HEK293 (cell line): ENCODE results near the gene TTLL11.

Experiments
- CTCF ChIA-PET: fragments of 350-600 bp; formaldehyde crosslinking; extraction: SDS; loops from one replicate; lab custom pipeline; 2021; ENCODE audit warnings: antibody characterized with exemption; lab: Yijun Ruan, JAX
- POLR2A ChIA-PET: fragments of 300-600 bp; formaldehyde crosslinking; extraction: SDS; loops from one replicate; lab custom pipeline; 2020; ENCODE audit warnings: antibody characterized with exemption, inconsistent platforms; lab: Yijun Ruan, JAX
- H3K27ac ChIP-seq: fragments of 200-500 bp; sonication (Bioruptor generic); 2 replicates; pipeline ENCODE4 v1.5.1; 2014; ENCODE audit warnings: low read depth, low read length, control low read depth, inconsistent platforms; ENCODE audit errors: extremely low read depth
- H3K36me3 ChIP-seq, 2 experiments: fragments of 200-500 bp in 1 of 2; sonication (Bioruptor generic) in 1 of 2; 1 replicate in 1 of 2; 2 replicates in 1 of 2; pipeline ENCODE4 v1.5.1; 2014 to 2017; ENCODE audit warnings: inconsistent platforms in 2 of 2, low read length in 2 of 2; ENCODE audit not compliant: control insufficient read depth in 2 of 2, insufficient read depth in 1 of 2
- H3K4me1 ChIP-seq: fragments of 200-500 bp; sonication (Bioruptor generic); 2 replicates; pipeline ENCODE4 v1.5.1; 2014; ENCODE audit warnings: mild to moderate bottlenecking, low read length, inconsistent platforms; ENCODE audit not compliant: control insufficient read depth, insufficient read depth
- H3K4me3 ChIP-seq: 2 replicates; pipeline ENCODE4 v1.5.1; 2011; ENCODE audit warnings: low read depth, mild to moderate bottlenecking, control low read depth, low read length, moderate library complexity
- H3K9me3 ChIP-seq: fragments of 200-500 bp; sonication (Bioruptor generic); 2 replicates; pipeline ENCODE4 v1.5.1; 2014; ENCODE audit warnings: low read depth, low read length, inconsistent platforms; ENCODE audit not compliant: control insufficient read depth, insufficient read depth
- BCL11B ChIP-seq: fragments of 450-650 bp; formaldehyde crosslinking; IDR thresholded peaks from 2 replicates; pipeline ENCODE4 v1.5.1; 2016; ENCODE audit warnings: low read depth, missing biosample characterization, missing genetic modification characterization
- BCL6B ChIP-seq: fragments of 450-650 bp; formaldehyde crosslinking; IDR thresholded peaks from 2 replicates; pipeline ENCODE4 v1.5.1; 2017; ENCODE audit warnings: missing biosample characterization, missing genetic modification characterization
- GFI1B ChIP-seq: fragments of 450-650 bp; formaldehyde crosslinking; IDR thresholded peaks from 2 replicates; pipeline ENCODE4 v1.5.1; 2016; ENCODE audit warnings: missing biosample characterization, missing genetic modification characterization
- GLI4 ChIP-seq: fragments of 450-650 bp; formaldehyde crosslinking; IDR thresholded peaks from 2 replicates; pipeline ENCODE4 v1.5.1; 2016; ENCODE audit warnings: missing biosample characterization, missing genetic modification characterization
- IKZF3 ChIP-seq: fragments of 450-650 bp; IDR thresholded peaks from 2 replicates; pipeline ENCODE4 v1.5.0; 2018; ENCODE audit warnings: missing biosample characterization, mild to moderate bottlenecking, missing genetic modification characterization, moderate library complexity
- KLF17 ChIP-seq: fragments of 450-650 bp; formaldehyde crosslinking; IDR thresholded peaks from 2 replicates; pipeline ENCODE4 v1.5.1; 2016; ENCODE audit warnings: missing biosample characterization, missing genetic modification characterization
- SP2 ChIP-seq: fragments of 450-650 bp; formaldehyde crosslinking; IDR thresholded peaks from 2 replicates; pipeline ENCODE4 v1.5.1; 2016; ENCODE audit warnings: missing biosample characterization, missing genetic modification characterization
- WT1 ChIP-seq: fragments of 450-650 bp; formaldehyde crosslinking; IDR thresholded peaks from 2 replicates; pipeline ENCODE4 v1.5.1; 2016; ENCODE audit warnings: missing biosample characterization, missing genetic modification characterization
- ZBTB1 ChIP-seq: fragments of 450-650 bp; formaldehyde crosslinking; IDR thresholded peaks from 2 replicates; pipeline ENCODE4 v1.5.1; 2016; ENCODE audit warnings: missing biosample characterization, missing genetic modification characterization
- ZBTB10 ChIP-seq: fragments of 450-650 bp; formaldehyde crosslinking; IDR thresholded peaks from 2 replicates; pipeline ENCODE4 v1.5.1; 2016; ENCODE audit warnings: missing biosample characterization, missing genetic modification characterization
- ZBTB17 ChIP-seq: fragments of 450-650 bp; formaldehyde crosslinking; IDR thresholded peaks from 2 replicates; pipeline ENCODE4 v1.5.1; 2016; ENCODE audit warnings: missing biosample characterization, missing genetic modification characterization
- ZBTB8A ChIP-seq: fragments of 450-650 bp; formaldehyde crosslinking; IDR thresholded peaks from 2 replicates; pipeline ENCODE4 v1.5.1; 2016; ENCODE audit warnings: missing biosample characterization, missing genetic modification characterization
- ZFP37 ChIP-seq: fragments of 450-650 bp; formaldehyde crosslinking; IDR thresholded peaks from 2 replicates; pipeline ENCODE4 v1.5.1; 2016; ENCODE audit warnings: missing biosample characterization, missing genetic modification characterization
- ZNF16 ChIP-seq: fragments of 450-650 bp; formaldehyde crosslinking; IDR thresholded peaks from 2 replicates; pipeline ENCODE4 v1.5.1; 2016; ENCODE audit warnings: low read depth, missing biosample characterization, missing genetic modification characterization
- ZNF18 ChIP-seq: fragments of 450-650 bp; formaldehyde crosslinking; IDR thresholded peaks from 2 replicates; pipeline ENCODE4 v1.5.1; 2016; ENCODE audit warnings: missing biosample characterization, missing genetic modification characterization
- ZNF221 ChIP-seq: fragments of 450-650 bp; formaldehyde crosslinking; IDR thresholded peaks from 2 replicates; pipeline ENCODE4 v1.5.1; 2017; ENCODE audit warnings: missing biosample characterization, missing genetic modification characterization, borderline replicate concordance
- ZNF391 ChIP-seq: fragments of 450-650 bp; formaldehyde crosslinking; IDR thresholded peaks from 2 replicates; pipeline ENCODE4 v1.5.1; 2016; ENCODE audit warnings: low read depth, missing biosample characterization, missing genetic modification characterization, borderline replicate concordance
- ZNF416 ChIP-seq: fragments of 450-650 bp; formaldehyde crosslinking; IDR thresholded peaks from 2 replicates; pipeline ENCODE4 v1.5.1; 2016; ENCODE audit warnings: missing biosample characterization, missing genetic modification characterization
- ZNF610 ChIP-seq: fragments of 450-650 bp; formaldehyde crosslinking; IDR thresholded peaks from 2 replicates; pipeline ENCODE4 v1.5.1; 2016; ENCODE audit warnings: missing biosample characterization, missing genetic modification characterization, borderline replicate concordance
- ZNF664 ChIP-seq: fragments of 450-650 bp; formaldehyde crosslinking; IDR thresholded peaks from 2 replicates; pipeline ENCODE4 v1.5.1; 2016; ENCODE audit warnings: missing biosample characterization, missing genetic modification characterization
- ZNF704 ChIP-seq: fragments of 450-650 bp; formaldehyde crosslinking; IDR thresholded peaks from 2 replicates; pipeline ENCODE4 v1.5.1; 2016; ENCODE audit warnings: missing biosample characterization, missing genetic modification characterization
- ZNF768 ChIP-seq: fragments of 450-650 bp; formaldehyde crosslinking; IDR thresholded peaks from 2 replicates; pipeline ENCODE4 v1.5.1; 2018; ENCODE audit warnings: missing biosample characterization, mild to moderate bottlenecking, missing genetic modification characterization

TTLL11 gene

GRCh38 chr9:121960665-121961064 lies 132.4 kb downstream of the TTLL11 start:
- Histone ChIP-seq H3K4me1 (no peaks in the 10 kb centered on the region), H3K9me3 (no peaks in the 10 kb centered on the region), H3K4me3 (no peak overlapping the region), H3K36me3 (no peaks in the 10 kb centered on the region), H3K27ac (no peak overlapping the region)
- TF ChIP-seq ZNF391 (tag by site-specific recombination) (no peak), ZBTB10 (tag by site-specific recombination) (no peak), GLI4 (tag by site-specific recombination) (no peak), IKZF3 (no peak), ZFP37 (no peak), ZNF610 (tag by site-specific recombination) (no peak), ZBTB17 (tag by site-specific recombination) (no peak), GFI1B (tag by site-specific recombination) (no peak), ZBTB8A (tag by site-specific recombination) (no peak), ZNF768 (no peak), WT1 (tag by site-specific recombination) (no peak)
- POLR2A ChIA-PET = no interaction called here
- CTCF ChIA-PET = interaction anchor here (0.6 kb wide), 1 partner anchor 253 kb away, joined by 3 read pairs; no protein-coding TSS in a partner anchor

- H3K9me3 ChIP-seq = no peaks in the 10 kb centered on the region
- ChIA-PET POLR2A (no interaction called here), CTCF (interaction anchor here (0.6 kb wide), 1 partner anchor 59 kb away, joined by 3 read pairs; no protein-coding TSS in a partner anchor)
- H3K27ac ChIP-seq = no peak overlapping the region
- no peaks in the 10 kb centered on the region for H3K36me3 ChIP-seq
- TF ChIP-seq ZNF704 (no peak), ZNF221 (tag by site-specific recombination) (no peak), ZBTB1 (tag by site-specific recombination) (no peak), ZFP37 (no peak), ZNF416 (tag by site-specific recombination) (no peak), ZNF16 (tag by site-specific recombination) (no peak), BCL6B (tag by site-specific recombination) (no peak), ZNF18 (tag by site-specific recombination) (no peak), BCL11B (tag by site-specific recombination) (no peak), SP2 (no peak), KLF17 (tag by site-specific recombination) (no peak), ZNF664 (no peak)
- TF ChIP-seq, all 188 proteins: peak for 0
- Histone ChIP-seq H3K4me1 (no peaks in the 10 kb centered on the region), H3K4me3 (no peak overlapping the region)
Observed at GRCh38 chr9:121958530-121958929, 134.6 kb downstream of the TTLL11 start.
